HG02571 (cell line): Measurements from ENCODE around the gene UPF3B.
"Not testable (repeated sequence)": the region's sequence is repeated elsewhere in the genome, so short reads cannot be mapped to it uniquely, and the experiment has no call there.

Experiments used
- ATAC-seq: cut with Tn5 transposase; IDR thresholded peaks from one replicate; pipeline ENCODE4 v1.9.1; 2021; ENCODE audit warnings: mild to moderate bottlenecking, moderate library complexity; ENCODE audit not compliant: unreplicated experiment

Gene UPF3B, protein sequence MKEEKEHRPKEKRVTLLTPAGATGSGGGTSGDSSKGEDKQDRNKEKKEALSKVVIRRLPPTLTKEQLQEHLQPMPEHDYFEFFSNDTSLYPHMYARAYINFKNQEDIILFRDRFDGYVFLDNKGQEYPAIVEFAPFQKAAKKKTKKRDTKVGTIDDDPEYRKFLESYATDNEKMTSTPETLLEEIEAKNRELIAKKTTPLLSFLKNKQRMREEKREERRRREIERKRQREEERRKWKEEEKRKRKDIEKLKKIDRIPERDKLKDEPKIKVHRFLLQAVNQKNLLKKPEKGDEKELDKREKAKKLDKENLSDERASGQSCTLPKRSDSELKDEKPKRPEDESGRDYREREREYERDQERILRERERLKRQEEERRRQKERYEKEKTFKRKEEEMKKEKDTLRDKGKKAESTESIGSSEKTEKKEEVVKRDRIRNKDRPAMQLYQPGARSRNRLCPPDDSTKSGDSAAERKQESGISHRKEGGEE

DNA sequence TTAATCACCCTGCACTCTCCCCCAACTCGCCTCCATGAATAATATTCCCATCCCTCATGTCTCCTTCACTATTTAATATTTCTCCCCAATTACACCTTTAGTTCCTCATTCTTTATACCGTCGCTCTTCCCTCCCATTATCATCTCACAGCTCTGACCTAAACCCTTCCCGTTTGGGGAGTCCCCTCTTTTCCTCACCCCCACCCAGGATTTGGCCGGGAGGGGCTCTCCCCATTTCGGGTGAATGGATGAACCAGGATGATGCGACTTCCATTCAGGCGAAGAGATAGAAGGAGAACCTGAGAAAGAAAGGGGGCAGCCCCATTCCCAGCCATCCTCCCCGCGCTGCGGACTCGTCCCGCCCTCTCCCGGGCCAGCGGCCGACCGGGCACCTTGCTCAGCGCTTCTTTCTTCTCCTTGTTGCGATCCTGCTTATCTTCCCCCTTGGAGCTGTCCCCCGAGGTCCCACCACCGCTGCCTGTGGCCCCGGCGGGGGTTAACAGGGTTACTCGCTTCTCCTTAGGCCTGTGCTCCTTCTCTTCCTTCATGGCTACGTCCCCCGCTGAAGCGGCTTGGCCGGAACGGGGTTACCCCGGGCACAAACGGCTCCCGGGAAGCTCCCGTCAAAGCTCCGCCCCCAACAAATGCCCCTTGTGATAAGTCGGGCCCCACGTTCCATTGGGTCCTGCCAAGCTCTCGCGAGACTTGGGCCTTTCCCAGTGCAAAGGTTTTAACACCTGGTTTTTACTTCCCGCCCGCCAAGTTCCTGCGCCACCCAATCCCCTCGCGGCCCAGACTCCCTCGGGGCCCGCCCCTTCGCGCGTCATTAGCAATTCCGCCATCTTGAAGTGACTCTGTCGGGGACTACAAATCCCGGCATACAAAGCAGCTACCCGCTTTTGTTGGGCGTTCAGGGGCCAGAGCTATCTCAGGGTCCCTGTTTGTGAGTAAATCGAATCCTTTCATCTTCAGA, at the start of gene UPF3B:
Gene UPF3B (minus strand): TSS at position 582 of the 972 bp plus-strand sequence. CDS start 35 bp downstream, at position 547.
- ATAC-seq, result peak; percentile 93

DNA sequence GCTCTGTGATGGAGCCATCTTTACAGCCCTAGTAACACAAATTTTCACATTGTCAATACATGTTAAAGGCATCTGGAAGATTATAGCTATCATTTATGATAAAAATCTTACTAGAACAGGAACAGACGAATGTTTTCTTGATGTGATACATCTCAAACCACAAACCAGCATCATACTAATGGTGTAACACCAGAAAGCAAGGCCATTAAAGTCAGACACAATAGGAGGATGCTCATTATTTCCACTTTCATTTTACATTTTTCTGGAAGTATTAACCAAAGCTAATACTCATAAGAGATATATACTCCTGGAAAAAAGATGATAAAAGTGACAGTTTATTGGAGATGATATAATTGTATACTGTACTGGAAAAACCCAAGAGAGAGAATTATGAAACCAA, 48.2 kb upstream of the UPF3B start:
- no peak for ATAC-seq

DNA sequence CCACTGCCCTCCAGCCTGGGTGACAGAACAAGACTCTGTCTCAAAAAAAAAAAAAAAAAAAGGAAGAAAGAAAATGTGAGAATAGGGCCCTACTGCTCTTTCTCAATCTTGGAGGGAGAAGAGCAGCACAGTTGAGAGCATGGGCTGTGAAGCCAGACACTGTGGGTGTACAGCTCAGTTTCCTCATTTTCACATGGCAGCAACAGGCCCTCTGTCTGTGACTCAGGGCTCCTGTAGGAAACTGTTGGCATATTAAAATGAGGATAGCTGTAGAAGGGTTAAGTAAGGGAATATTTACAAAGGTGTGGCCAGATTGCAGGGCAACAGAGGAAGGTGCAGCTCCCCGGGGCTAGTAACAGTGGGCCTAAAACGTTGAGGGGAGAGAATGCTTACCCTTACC, 46.4 kb upstream of the UPF3B start:
- ATAC-seq, result no peak

DNA sequence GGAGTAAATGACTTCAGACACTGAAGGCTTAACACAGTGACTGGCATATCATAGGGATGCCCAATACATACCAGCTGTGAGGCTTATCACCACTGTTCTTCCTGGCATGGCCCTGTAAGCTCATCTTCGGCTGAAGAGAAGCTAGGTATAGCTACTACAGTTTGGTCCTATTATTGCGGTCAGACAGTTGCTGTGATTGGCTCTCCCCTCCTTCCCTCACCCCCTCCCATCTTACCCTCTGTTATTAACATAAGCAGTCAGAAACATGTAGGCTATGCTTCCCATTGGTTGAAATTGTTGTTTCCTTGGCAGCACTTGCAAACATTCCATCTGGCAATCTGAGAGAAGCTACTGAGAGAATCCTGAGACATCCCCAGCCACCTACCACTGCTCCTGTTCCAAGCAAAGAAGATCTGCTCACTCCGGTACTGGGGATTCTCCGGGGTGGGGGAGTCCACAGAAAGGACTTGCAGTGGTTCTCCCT, 43.1 kb upstream of the UPF3B start, which contains the start of gene AKAP14:
Gene AKAP14 (plus strand): TSS at position 51 of the 484 bp plus-strand sequence. CDS start 7,331 bp downstream, outside the sequence.
- ATAC-seq, result no peak

DNA sequence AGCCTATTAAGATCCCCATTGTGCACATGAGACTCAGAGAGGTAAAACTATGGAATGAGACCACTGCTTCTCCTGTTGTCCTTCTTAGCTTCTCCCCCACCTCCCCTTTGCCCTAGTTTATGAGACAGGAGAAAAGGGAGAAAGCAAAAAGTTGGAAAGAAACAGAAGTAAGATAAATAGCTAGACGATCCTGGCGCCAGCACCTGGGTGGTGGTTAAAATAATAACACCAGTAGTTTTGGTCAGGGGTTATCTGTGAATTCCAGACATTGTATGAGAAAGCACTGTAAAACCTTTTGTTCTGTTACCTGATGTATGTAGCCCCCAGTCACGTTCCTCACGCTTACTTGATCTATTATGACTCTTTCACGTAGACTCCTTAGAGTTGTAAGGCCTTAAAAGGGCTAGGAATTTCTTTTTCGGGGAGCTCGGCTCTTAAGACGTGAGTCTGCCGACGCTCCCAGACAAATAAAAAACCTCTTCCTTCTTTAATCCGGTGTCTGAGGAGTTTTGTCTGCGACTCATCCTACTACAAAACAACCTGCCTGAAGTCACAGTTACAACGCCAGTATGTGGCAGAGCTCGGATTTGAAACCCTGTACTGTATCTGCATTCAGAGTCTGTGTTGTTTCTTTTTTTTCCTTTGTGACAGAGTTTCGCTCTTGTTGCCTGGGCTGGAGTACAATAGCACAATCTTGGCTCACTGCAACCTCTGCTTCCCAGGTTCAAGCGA, 39.4 kb upstream of the UPF3B start:
- not testable (repeated sequence) for ATAC-seq

DNA sequence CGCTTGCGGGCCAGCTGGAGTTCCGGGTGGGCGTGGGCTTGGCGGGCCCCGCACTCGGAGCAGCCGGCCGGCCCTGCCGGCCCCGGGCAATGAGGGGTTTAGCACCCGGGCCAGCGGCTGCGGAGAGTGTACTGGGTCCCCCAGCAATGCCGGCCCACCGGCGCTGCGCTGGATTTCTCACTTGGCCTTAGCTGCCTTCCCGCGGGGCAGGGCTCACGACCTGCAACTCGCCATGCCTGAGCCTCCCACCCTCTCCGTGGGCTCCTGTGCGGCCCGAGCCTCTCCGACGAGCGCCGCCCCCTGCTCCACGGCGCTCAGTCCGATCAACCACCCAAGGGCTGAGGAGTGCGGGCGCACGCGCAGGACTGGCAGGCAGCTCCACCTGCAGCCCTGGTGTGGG, 37.9 kb upstream of the UPF3B start:
- not testable (repeated sequence) for ATAC-seq

DNA sequence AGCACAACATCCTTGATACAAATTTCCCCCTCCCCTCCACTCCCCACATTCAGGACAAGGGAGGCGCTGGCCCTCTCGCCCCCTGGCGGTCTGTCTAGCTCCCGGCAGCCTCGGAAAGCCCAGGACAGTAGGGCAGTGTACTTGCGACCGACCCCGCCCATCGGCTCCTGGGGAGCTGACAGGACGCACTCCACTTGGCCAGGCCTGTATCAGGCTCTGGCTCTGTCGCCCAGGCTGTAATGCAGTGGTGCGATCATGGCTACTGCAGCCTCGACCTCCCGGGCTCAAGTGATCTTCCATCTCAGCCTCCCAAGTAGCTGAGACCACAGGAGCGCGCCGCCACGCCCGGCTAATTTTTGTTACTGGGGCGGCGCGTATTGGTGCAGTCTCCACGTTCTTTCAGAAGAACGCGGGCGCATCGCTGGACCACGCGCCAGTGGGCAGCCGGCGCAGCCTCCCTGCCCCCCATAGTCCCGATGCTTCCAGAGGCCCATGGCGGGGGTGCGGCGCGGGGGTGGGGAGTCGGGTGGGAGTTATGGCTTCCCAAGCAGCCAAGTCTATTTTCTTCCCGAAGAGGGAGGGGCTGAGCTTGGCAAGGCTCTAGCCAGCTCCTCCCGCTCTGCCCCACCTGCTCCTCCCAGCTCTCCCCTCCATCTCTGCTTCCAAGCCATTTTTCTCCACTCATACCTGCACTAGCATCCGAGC, 35.1 kb upstream of the UPF3B start:
- no peak for ATAC-seq

DNA sequence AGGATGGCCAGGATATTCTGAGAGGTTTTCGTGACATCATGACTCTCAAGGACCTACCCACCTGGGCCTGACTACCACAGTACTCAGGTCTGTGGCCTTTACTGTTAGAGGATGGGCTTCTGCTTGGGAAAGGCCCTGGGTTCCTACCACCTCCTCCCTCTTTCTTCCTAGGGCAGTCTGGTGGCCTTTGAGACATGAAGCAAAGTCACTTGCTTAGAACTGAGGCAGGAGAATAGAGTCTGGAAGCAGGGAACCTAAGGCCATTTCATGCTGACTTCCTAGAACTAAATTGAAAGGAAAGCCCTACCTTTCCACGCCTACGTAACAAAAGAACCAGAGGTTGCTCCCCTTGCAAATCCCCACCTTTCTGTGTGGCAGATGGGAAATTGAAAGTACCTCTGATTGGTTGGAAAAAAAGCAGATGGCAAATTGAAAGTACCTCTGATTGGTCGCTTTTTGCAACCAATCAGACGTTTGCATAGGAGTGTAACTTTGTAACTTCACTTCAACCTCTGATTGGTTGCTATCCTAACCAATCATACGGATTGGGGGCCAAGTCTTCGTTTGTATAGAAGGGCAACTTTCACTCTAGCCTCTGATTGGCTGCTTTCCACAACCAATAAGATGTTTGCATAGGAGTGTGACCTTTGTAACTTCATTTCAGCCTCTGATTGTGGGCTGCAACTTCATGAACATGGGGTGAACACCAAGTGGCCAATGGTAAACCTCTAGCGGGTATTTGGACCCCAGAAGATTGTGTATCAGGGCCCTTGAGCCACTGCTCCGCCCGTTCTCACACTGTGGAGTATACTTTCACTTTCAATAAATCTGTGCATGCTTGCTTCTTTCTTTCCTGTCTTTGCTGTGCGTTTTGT, 33.0 kb upstream of the UPF3B start:
- no peak for ATAC-seq

DNA sequence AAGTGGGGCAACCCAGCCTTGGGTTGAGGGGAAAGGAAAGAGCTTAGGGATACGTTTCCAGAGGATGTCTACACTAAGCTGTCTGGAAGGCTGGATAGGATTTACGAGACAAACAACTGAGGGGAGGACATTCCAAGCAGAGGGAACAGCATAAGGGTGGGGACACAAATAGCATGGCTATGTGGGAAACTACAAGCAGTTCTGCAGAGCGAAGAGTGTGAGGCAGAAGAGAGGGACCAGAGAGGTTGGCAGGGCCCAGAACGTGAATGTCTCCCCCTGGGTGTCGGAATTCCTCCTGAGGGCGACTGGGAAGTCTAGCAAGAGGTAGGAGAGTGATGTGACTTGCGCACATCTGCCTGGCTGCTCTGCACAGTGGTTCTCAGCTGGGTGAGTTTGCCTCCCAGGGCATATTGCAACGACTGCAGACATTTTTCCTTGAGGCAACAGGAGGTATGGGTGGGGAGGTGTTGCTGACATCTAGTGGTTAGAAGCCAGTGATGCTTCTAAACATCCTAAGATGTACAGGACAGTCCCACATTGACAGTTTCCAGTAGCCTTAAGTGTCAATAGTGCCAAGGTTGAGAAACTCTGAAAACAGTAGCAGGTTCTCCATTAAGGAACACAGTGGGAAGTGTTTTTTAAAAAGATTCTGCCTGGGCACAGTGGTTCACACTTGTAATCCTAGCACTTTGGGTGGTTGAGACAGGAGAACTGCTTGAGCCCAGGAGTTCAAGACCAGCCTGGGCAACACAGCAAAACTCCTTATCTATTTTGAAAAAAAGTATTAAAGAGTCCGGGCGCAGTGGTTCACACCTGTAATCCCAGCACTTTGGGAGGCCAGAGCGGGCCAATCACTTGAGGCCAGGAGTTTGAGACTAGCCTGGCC, 28.0 kb upstream of the UPF3B start:
- peak; percentile 77 for ATAC-seq

DNA sequence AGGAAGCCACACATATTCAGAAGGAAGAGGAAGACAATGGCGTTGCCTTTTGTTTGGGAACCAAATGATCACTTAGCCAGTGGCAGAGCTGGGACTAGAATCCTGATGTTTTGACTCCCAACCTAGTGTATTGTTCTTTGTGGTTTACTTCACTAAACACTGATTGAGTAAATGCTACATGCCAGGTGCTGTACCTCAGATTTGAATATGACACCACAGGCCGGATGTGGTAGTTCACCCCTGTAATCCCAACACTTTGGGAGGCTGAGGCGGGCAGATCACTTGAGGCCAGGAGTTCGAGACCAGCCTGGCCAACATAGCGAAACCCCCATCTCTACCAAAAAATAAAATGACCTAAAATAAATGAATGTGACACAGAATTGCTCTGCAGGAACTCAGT, 27.3 kb upstream of the UPF3B start:
- no peak for ATAC-seq

DNA sequence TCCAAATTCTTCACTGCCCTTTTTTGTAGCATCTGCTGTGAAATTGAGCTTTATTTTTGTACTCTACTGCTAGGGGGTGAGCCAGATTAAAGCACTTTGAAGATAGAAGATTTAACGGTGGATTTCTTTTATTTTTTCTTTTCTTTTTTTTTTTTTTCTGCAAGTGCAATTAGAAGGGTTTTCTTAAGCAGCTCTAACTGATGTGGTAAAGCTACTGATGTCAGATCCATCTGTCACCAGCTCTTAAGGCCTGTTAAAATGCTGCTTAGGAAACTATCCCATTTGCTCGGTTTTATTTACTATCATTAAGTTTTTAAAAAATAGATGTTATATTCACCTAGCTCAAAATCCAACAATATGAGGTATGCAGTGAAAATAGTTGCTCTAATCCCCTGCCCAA, 26.0 kb upstream of the UPF3B start:
- no peak for ATAC-seq

DNA sequence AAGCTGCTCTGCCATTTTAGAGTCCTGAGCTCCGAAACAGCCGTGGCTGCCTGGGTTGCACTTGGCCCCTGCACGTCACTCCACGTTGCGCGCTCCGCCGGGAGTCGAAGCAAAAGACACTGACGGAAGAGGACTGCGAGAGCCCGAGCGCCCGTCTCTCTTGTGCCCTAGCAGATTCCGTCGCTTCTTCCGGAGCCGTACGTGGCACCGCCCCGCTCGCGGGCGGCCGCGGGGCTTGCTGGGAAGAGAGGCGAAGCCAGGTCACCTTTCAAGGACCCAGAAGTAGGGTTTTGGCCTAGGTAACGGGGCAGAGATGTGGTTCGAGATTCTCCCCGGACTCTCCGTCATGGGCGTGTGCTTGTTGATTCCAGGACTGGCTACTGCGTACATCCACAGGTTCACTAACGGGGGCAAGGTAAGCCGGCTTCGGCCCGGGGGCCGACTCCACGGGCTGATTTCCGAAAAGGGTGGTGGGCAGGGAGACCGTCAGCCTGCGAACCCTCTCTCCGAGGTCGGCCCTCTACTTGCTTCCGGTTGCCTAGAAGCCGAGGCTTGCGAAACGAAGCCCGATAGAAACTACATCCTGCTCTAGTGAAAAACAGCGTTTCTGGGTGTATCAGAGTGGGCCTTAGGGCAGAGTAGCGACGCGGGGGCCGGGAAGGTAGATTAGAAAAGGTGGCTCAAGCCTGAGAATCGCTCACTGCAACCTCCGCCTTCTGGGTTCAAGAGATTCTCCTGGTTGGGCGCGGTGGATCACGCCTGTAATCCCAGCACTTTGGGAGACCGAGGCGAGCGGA, 19.0 kb upstream of the UPF3B start, which contains the start of the genes NDUFA1 and RNF113A:
Gene NDUFA1 (plus strand): TSS at position 234 of the 797 bp plus-strand sequence. CDS start 80 bp downstream, at position 314.
Gene RNF113A (minus strand): TSS at position 135 of the 797 bp plus-strand sequence. CDS start 120 bp downstream, at position 15.
- peak; percentile 90 for ATAC-seq

DNA sequence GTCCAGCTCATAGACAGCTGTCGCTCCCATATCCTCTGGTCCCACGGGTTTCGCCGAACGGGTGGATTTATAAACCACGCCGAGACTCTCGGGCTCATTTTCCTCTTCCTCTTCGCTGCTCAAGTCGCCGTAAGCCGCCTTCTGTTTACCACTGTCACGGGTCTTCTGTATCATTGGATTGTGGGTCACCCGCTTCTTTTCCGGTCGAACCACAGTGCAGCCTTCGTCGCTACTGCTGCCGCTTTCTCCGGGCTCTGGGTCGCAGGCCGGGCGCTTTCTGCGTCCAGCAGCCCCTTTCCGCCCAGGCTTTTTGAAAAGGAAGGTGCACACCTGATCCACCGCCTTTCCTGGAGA, 18.5 kb upstream of the UPF3B start:
- ATAC-seq, result peak; percentile 16

DNA sequence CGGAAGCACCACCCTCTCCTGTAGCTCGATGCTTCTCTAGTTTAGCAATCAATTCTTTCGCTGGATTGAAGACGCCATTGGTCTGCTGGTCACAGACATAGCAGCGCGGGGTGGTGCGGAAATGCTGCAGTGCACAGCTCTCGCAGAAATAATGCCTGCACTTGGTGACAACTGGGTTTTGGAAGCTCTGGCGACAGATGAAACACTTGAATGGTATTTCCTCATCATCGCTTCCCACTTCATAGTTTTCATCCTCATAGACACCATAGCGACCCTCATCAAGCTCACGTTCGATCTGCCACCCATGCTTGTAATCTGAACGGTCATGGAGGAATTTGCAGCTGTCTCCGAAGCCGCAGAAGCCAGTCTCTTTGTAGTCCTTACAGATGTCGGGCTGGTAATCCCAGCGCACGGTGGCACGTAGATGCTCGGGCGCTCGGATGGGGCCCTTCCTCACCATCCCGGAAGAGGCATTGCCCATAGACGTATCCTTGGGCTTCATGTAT, 17.9 kb upstream of the UPF3B start:
- peak; percentile 9 for ATAC-seq

DNA sequence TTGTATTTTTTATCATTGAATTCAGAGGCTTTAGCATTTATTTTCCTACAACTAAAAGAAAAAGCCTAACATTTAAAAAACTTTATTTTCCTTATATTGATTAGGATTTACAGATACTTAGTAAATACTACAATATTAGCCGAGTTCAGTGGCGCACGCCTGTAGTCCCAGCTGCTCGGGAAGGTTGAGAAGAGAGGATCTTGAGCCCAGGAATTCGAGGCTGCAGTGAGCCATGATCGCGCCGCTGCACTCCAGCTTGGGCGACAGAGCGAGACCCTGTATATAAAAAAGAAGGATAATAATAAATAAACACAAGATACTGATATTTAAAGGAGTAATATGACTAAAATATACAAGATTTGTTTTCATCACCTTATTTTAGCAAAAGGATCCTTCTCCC, 681 bp upstream of the UPF3B start:
- no peak for ATAC-seq

DNA sequence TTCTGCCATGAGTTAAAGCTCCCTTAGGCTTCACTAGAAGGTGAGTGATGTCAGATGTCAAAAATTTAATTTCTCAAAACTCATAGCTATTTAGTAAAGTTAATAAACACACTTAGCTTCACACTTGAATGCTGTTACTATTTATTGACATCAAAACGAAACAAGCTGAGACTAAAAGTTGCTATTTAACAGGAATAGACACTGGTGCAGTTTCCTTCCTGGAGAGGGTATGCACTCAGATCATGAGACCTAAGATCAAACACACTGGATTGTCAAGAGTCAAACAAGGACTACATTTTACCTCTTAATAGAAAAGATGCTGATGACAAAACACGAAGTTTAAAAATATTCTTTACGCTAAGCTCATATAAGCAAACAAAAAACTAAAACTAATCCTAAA, 18.9 kb downstream of the UPF3B start:
- no peak for ATAC-seq

DNA sequence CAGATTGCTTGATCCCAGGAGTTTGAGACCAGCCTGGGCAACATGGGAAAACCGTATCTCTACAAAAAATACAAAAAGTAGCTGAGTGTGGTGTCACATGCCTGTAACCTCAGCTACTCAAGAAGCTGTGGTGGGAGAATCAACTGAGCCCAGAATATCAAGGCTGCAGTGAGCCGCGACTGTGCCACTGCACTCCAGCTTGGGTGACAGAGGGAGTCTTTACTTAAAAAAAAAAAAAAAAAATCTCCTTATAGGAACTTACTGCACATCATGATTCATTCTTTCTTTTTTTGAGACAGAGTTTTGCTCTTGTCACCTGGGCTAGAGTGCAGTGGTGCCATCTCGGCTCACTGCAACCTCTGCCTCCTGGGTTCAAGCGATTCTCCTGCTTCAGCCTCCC, 24.3 kb downstream of the UPF3B start:
- ATAC-seq, result no peak
